HG03457 (cell line): ENCODE results near the gene CHRNG.
"Not testable (repeated sequence)": the region's sequence is repeated elsewhere in the genome, so short reads cannot be mapped to it uniquely, and the experiment has no call there.

Source experiments
- ATAC-seq: cut with Tn5 transposase; IDR thresholded peaks from one replicate; pipeline ENCODE4 v1.9.1; 2021; ENCODE audit warnings: moderate number of reproducible peaks; ENCODE audit not compliant: unreplicated experiment

The CHRNG gene

DNA sequence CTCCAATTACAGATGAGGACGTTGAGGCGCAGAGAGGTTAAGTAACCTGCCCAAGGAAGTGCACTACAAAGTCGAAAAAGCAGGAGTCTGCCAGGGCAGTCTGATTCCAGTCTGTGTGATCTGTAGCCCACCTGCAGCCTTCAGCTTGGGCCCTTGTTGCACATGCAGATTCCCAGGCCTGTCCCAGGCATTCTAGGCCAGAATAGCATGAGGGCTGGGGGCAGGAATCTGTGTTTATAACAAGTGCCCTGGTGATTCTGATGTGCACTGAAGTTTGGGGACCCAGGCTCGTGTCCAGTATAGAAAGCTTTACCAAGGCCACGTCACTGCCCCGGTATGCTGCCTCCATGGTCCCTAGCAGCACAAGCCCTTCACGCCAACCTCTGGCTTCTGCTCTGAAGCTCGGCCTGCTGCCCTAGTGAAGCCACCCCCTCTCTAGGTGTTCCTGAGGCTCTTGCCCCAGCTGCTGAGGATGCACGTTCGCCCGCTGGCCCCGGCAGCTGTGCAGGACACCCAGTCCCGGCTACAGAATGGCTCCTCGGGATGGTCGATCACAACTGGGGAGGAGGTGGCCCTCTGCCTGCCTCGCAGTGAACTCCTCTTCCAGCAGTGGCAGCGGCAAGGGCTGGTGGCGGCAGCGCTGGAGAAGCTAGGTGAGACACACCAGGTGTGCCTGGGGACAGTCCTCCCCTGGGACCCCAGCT is 4.6 kb downstream of the CHRNG start:
- ATAC-seq = no peak

DNA sequence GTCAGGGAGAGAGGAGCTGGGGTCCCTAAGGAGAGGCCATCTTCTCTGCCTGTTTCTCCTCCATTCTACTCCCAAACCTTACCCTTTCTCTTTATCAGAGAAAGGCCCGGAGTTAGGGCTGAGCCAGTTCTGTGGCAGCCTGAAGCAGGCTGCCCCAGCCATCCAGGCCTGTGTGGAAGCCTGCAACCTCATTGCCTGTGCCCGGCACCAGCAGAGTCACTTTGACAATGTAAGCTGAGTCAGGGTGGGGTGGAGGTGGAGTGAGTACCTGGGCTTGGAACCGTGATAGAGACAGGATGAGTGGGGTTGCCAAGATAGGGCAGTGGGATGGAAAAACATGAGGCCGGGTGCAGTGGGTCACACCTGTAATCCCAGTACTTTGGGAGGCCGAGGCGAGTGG is 5.2 kb downstream of the CHRNG start:
- no peak for ATAC-seq

DNA sequence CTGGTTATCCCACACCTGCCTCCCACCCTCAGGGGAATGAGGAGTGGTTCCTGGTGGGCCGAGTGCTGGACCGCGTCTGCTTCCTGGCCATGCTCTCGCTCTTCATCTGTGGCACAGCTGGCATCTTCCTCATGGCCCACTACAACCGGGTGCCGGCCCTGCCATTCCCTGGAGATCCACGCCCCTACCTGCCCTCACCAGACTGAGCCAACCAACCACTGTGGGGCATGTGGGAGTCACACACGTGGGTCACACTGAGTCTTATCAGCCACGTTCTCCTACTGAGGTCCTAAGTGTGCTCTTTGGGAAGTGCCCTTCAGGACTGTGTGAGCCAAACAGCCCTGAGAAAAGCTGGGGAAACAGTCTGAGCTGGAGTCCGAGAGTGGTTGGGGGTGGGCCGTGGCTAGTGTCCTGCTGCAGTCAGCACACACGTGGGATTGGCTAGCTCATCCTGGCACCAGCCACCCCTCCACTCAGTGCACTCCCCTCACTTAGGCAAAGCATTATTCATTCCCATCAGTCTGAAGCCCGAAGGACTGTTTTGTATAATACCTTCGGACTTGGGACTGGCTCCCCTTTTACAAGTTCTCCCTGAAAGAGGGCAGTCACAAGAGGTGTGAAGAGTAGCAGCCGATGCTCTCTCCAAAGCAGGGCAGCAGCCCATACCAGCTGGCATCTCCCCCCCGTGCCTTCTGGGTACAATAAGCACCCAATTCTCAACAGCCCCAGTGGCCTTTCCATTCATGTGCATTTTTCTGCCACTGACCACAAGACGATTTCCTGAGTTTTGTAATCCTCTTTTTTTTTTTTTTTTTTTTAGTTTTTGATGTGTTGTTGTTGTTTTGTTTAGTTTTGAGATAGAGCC is 6.3 kb downstream of the CHRNG start:
- ATAC-seq = no peak

DNA sequence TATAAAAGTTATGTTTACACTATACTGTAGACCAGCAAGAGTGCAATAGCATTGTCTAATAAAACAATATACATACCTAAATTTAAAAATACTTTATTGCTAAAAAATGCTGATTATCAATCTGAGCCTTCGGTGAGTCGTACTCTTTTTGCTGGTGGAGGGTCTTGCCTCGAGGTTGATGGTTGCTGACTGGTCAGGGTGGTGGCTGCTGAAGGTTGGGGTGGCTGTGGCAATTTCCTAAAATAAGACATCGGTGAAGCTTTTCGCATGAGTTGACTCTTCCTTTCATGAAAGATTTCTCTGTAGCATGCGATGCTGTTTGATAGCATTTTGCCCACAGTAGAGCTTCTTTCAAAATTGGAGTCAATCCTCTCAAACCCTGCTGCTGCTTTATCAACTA is 8.5 kb downstream of the CHRNG start:
- no peak for ATAC-seq

DNA sequence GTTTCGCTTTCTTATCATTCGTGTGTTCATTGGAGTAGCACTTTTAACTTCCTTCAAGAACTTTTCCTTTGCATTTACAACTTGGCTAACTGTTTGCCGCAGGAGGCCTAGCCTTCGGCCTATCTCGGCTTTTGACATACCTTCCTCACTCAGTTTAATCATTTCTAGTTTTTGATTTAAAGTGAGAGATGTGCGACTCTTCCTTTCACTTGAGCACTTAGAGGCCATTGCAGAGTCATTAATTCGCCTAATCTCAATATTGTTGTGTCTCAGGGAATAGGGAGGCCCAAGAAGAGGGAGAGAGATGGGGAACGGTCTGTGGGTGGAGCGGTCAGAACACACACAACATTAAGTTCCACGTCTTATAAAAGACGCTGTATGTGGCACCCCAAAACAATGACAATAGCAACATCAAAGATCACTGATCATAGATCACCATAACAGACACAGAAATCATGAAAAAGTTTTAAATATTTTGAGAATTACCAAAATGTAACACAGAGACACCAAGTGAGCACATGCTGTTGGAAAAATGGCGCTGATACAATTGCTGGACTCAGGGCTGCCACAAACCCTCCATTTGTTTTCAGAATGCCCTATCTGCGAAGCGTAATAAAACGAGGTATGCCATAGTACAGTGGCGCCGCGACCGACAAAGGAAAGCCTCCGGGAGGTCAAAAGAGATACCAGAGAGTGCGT is 10.3 kb downstream of the CHRNG start:
- ATAC-seq = no peak

DNA sequence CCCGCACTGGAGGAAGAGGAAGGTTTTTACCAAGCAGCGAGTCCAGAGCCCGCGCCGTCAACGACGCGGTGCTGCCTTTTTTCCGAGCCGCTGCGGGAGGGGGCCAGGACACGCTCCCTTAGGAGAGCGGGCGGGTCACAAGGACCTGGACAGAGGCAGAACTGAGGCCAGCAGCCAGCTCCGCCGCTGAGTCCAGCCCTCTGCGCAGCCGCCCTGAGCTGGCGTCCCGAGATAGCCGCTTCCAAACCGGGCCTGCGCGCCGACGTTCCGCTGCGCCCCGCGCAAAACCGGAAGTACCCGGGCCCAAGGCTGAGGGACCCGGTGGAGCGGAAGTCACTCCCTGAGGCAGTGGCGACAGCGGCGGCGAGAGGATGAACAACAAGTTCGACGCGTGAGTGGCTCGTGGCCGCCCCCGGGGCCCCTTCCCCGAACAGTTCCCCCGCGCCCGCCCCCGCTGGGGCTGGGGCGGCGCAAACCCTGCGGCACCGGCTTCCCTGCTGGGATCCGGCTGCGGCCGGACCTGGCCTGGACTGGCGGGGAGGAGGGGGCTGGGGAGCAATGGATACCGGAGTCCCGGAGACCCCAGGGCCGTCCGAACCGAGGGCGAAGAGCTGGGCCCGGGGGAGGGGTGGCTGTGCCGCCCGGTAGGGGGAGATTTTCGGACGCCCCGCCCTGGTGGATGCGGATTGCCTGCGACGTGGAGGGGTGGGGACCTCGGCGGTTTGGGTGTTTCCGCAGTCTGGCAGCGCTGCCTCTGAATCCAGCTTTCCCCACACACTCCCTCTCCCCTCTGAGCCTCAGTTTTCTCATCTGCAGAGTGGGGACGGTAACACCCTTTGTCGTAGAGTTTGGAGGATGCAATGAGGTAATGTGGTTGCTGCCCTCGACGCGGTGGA is 11.1 kb downstream of the CHRNG start, which contains the start of the genes EIF4E2 and TIGD1:
EIF4E2 (plus strand) TSS at position 336 of the 896 bp plus-strand sequence; CDS start at position 372, 36 bp downstream.
TIGD1 (minus strand) TSS at position 204 of the 896 bp plus-strand sequence. CDS start 675 bp downstream, outside the sequence.
- peak; percentile 75 for ATAC-seq

DNA sequence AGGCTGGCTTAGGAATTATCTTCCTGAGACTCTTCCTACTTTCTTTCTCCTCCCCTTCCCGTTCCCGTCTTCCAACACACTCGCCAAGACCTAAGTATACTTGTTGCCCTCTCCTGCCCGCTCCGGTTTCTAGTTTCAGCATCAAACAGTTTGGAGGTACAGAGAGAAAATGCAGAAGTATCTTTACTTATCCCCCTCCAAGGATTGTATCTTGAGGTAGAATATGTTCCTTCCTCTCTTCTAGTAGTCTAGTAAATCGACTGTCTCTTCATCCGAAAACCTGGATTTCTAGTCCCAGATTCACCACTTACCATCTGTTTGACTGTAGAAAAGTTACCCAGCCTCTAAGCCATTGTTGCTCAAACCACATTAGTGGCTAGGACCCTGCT is 11.8 kb downstream of the CHRNG start:
- no peak for ATAC-seq

DNA sequence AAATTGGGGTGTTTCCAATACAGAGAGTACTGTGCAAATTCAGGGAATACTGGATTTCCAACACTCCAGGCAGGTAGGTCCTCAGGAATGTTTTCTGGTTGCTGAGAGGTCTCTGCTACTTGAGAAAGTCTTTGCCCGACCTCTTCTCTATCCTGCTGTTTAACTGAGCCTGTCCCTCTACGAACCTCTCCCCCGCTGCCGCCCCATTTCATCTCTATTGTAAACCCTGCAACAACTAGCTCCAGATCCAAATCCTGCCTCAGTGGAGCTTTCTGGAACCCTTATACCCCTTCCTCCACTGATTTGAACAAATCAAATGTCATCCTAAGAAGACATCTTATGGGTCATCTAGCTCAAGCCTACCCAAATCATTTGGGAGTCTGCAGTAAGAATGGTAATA is 12.3 kb downstream of the CHRNG start:
- no peak for ATAC-seq

DNA sequence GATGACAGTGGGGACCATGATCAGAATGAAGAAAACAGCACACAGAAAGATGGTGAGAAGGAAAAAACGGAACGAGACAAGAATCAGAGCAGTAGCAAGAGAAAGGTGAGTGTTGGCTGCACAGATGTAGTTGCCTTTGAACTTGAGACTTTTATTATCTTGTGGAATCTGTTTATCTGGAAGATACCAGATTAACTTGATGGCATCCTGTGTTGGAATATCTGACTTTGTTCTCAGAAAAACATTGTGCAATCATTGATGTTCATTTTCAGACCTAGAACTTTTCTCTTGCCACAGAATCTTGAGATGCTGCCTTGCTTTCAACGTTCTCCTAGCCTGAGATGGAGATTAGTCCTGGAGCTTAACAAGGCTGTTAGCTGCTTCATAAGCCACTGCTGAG is 16.9 kb downstream of the CHRNG start:
- no peak for ATAC-seq

DNA sequence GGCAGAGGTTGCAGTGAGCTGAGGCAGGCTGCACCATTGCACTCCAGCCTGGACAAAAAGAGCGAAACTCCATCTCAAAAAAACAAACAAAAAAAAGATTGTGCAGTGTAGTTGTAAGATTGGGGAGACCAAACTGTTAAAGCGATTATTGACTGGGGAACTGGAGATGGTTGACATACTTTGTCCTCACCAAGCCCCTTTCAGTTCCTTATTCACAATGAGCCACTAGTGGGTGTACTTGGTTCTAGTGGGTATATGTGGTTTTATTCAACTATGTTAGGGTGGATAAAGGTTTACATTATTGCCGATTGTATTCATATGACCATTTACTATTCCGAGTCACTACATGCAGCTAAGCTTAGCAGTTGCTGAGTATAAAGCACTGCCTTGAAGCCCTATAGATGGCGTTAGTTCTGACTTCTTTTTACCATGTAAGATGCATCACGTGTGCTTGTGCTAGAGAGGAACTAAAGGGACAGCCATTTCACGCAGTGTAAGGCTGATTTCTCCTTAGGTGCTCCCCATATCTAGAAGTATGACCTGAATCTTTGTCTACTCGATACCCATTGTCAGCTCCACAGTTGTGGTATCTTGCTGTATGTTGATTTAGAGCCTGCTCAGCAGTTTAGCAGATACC is 23.1 kb downstream of the CHRNG start:
- ATAC-seq = no peak

DNA sequence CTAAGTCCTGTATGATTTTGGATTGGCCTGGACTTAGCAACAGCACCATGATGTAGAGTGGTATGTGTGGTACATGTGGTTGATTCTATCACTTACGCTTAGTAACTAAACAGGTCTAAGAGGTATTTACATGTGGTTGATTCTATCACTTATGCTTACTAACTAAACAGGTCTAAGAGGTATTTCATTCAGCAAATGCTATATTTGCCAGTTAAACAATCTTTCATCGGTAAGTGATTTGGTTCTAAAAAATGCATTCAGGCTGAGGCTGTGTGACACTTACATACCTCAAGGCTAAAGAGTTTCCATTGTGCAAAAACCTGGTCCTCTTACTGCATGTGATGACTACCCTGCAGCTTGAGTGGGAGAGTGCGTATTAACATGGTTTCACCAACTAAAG is 24.1 kb downstream of the CHRNG start:
- ATAC-seq = no peak

DNA sequence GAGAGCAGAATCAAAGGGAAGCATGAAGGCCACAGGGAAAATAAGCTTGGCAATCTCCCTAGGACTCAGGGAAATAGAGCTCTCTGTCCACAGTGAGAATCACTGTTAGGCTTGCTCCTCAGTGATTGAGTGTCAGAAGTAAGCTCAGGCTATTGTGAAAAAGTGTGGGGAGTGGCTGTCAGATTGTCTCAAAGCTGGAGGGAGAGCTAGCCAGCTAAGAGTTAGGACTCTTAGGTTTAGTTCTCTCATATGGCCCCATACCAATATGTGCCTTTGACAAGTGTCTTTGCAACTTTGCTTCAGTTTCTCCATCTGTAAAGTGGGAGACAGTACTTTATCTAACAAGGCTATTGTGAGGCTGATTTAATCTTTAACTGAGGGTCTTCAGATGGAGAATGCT is 28.2 kb downstream of the CHRNG start:
- ATAC-seq = no peak

DNA sequence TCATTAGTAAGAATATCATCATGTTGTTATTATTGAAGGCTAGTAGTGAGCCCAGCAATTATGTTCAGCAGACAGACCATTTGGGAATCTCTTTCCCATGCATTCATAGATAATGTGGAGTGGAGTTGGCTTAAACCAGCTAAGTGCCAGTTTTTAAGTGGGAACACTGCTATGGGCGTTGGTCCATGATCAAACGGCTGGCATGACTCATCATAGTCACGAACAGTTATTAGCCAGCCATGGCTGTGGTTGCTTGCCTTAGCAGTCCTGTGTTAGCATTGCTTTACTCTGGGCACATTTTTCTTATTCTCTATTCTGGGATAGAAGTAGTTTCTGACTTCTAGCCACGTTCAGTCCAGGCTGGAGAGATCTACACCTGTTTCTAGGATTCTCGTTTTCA is 28.7 kb downstream of the CHRNG start:
- no peak for ATAC-seq

DNA sequence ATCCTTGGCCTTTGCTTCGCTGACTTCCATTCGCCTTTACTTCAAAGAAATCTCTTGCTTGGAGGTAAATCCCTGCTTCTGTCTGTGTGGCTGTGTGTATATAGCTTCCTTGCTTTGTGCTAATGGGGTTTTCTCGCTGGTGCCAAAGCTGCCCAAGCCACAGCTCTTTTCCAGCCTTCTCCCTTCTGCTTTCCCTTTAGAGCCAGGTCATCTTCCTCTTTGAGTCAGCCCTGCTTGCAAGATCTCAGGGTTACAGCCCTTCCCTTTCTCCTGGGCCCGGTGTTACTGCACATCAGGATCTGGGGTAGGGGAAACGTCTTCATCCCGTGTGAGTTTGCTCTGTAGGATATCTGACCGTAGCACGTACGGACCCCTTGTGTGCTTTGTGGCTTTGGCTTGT is 30.0 kb downstream of the CHRNG start:
- no peak for ATAC-seq

DNA sequence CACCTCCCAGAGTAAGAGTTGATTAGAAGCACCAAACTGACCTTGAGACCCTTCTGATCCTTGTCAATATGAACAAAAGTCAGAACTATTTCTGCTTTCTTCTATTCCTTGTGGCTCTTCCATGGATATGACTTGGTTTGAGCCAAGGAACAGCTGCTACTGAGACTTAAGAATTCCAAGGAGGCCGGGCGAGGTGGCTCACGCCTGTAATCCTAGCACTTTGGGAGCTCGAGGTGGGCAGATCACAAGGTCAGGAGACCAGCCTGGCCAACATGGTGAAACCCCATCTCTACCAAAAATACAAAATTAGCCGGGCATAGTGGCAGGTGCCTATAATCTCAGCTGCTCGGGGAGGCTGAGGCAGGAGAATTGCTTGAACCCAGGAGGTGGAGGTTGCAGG is 31.0 kb downstream of the CHRNG start:
- ATAC-seq = not testable (repeated sequence)

DNA sequence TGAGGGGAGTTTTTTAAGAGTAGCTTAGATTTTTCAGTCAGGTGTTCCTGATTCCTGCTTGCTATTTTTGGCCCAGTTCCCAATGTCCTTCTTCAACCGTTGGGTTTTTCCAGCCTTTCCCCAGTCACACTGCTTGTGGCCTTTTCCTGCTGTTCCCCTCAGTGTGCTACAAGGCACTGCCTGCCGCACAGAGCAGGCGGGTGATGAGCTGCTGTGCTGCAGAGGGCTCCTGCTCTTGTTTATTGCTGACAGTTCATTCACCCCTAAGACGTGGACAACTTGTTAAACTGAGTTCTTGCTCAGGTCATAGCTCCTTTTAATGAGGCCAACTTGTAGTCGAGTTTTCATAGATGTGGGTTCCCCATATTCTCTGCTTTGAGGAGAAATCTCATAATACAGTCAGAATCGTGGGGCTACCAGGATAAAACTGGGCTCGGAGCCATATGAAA is 31.6 kb downstream of the CHRNG start:
- no peak for ATAC-seq

DNA sequence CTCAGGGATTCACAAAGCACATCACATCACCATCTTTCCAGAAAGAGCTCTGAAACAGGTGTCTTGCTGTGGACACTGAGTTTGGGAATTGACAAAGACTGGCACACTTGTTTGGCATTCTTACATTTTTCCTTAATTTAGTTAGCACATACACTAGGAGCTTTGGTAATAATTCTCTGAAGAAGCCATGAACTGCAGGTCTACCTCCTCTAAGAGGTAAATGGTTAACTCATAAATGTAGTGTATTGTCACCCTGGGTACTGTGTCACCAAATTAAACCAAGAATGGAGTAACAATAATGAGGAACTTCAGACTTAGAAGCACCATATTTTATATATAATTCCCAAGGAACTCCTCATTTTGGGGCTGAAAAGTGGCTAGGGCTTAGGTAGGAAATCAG is 33.5 kb downstream of the CHRNG start:
- no peak for ATAC-seq

DNA sequence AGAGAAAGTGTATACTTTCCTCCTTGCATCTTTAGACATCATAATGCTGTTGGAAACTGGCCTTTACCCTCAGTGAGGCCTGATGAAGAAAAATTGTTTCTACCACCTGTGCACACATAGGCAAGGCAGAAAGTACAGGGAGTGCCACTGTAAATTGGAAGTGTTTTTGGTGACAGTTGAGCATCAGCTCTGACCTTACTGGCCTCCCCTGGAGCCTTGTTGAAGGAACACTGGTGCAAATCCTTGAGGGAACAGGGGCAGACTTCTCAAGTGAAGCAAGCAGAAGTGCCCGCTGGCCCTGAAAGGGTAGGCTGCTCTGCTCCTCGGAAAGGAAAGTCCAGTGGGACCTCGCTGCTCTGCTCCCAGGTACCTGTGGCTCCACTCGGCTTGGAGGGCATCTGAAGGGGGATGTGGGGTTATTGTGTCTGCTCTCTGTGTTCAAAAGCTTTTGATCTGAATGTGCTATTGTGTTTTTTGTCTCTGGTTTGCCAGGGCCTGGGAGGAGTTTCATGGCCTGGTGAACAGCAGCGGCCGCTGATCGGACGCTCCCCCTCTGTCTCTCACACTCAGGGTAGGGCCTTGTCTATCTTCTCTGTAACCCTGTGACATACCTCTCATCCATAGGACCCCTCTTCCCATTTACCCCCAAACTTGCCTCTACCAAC is 34.4 kb downstream of the CHRNG start:
- no peak for ATAC-seq

DNA sequence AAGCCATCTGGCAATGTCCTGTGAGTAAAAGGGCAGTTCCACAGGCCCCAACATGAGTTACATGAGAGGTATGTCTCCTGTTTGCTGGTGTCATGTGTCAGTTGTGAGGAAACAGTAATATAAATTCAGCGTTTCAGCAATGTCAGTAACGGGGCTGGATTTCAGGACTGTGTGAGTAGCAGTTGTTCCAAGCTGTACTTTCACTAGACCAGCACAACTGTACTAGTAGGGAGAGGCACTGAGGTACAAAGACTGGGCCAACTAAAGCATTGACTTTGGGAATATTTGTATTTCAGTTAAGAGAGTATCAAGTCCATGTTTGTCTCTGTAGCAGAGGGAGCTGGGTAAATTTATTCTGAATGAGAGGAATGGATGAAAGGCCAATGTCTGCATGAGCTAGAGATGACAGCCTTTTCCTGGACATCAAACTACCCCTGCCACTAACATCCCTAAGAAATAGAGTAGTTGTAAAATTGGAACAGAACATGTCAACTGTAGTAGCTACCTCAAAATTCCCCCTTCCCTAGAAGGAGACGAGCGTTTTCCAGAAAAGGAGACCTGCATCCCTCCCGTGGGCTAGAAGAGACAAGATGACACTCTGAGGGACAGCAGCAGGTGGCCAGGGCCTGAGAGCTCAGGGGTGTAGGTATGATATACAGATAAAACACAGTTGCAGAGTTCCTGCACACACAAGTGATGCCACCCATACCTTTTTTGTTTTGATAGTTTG is 35.3 kb downstream of the CHRNG start:
- no peak for ATAC-seq
